GM19328 (cell line): ENCODE data around the gene RIC8B.
"Not testable (repeated sequence)": the region's sequence is repeated elsewhere in the genome, so short reads cannot be mapped to it uniquely, and the experiment has no call there.

ENCODE experiments used
- ATAC-seq: cut with Tn5 transposase; IDR thresholded peaks from one replicate; pipeline ENCODE4 v1.9.1; 2021; ENCODE audit warnings: mild to moderate bottlenecking, moderate library complexity; ENCODE audit not compliant: unreplicated experiment

RIC8B gene

DNA sequence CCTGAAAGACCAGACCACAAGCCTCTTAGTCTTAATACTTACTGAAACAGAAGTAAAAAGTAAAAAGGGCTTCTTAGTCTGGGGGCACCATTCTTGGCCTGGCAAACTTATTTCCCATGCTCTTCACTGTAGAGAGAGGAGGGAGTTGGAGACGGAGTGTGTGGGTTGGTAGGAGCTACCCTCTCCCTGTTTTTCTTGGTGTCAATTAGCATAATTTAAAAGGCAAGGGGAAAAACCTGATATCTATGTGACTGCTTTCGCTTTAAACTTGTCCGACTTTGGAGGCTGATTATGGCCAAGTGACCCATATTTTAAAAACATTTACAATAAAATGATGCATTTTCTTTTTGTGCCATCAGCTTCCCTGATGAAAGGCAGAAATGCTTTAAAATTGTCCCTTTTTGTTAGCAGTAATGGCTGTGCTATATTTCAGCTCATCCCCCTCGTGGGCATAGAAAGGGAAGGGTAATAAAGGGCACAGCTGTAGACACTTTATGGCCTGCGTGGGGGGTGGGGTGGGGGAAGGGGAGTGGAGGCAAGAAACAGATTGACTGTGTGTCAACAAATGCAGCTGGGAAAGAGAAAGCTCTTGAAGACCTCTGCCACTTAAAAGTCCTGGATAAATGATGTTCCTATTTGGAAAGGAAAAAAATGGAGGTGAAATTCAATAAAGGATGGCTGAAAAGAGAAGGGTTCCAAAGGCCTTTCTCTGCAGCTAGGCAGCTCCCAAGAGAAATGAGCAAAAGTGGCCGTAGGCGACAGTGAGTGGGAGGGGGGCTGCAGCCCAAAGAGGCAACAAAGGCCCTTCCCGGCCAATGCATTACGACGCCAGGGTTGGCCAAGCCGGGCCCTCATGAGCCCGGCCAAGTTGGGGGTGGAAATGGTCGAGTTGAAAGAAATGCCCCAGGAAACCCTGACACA, 123.8 kb downstream of the RIC8B start:
- no peak for ATAC-seq

DNA sequence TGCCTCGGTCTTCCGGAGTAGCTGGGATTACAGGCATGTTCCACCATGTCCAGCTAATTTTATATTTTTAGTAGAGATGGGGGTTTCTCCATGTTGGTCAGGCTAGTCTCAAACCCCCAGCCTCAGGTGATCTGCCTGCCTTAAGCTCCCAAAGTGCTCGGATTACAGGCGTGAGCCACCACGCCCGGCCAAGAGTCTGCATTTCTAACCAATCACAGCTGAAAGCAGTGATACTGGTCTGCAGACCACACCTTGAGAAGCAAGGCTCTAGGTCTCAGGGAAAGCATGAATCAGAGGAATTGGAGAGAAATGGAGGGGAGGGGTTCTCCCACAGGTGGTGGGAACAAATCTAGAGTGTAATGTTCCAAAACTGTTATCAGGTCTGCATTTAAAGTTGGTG, 126.1 kb downstream of the RIC8B start:
- ATAC-seq, result no peak

DNA sequence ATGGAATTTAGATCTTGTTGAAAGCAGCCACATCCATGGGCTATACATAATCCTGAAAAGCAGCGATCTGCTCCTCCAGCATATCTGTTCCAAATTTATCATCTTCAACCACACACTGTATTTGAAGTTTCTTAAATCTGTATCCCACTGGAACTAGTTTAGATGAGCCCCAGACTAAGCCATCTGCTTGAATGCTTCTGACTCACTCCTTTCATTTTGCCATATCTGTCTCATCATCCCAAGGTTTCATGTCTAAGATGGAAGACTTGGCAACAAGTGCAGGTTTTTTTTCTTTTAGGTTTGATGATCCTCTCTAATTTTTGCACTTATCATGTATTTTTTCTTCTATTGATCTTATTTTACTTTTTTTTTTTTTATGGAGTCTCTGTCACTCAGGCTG, 126.8 kb downstream of the RIC8B start:
- no peak for ATAC-seq

DNA sequence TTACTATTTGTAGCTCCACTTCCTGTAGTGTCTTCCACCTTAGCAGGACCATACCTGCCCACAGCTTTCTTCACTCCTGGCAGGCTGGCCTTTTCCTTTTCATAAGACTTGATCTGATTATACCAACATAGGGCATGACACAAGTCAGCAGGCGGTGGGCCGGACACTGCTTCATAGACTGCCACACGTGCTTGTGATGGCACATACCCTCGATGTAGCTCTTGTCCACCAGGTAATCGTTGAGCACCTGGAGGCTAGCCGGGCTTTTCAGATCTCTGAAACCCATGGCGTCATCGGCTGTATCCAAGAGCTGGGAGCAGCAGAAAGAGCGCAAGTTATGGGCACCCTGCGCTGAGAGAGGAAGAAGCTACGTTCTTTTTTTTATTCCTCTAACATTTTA, 127.6 kb downstream of the RIC8B start:
- ATAC-seq, result no peak

- ATAC-seq, result peak; percentile 90
Measured at GRCh38 chr12:106903241-106903945, 128.9 kb downstream of the RIC8B start.

DNA sequence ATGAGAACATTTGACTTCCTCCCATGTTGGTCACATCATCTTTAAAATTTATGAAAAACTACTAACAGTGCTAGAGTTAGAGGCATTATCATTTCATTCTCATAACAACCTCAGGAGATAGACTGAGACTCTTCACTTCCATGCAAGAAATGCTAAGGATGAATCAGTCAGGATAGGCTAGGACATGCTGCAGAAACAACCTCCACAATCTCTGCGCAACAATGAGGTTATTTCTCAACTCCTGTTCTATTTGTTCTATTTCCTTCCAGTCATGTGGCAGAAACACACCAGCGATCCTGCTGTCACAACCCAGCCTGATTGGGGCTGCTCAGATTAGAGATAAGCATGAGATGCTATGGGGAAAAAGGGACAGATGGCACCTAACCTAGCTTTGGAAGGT, 132.2 kb downstream of the RIC8B start:
- ATAC-seq, result no peak

- no peak for ATAC-seq
Measured at GRCh38 chr12:106907411-106907810, 132.9 kb downstream of the RIC8B start.

GRCh38 chr12:106907846-106908245, 133.4 kb downstream of the RIC8B start:
- ATAC-seq, result no peak

GRCh38 chr12:106908561-106908960, 134.1 kb downstream of the RIC8B start:
- ATAC-seq, result no peak

DNA sequence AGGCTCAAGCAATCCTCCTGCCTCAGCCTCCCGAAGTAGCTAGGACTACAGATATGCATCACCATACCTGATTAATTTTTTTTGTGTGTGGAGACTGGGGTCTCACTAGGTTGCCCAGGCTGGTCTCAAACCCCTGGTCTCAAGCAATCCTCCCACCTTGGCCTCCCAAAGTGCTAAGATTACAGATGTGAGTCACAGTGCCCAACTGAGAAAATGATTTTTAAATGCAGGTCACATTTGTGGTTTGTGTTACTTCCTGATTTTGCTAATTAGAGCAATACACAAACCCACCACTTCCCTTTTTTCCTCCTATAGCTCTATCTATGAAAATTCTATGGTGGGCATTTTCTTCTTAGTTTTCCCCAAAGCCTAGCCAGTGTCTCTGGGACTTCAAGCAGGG, 135.7 kb downstream of the RIC8B start:
- peak; percentile 58 for ATAC-seq

- no peak for ATAC-seq
Measured at GRCh38 chr12:106911581-106911980, 137.1 kb downstream of the RIC8B start.

DNA sequence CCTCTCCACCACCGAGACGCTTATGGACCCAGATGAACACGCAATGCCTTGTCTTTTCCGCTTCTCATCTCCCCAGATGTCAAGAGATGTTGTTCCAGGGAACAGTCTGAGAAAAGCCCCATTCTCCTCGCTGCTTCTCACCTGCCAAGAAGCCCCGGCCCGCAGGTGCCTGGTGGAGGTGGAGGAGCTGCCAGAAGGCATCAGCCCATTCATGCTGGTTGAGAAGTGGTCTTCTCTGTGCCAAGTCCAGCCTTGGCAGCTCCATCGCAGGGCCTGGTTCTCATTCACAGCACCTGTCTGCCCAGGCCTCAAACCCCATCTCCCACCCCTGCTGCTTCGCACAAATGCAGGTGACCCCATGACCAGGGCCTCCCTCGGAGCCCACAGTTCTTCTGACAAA, 139.0 kb downstream of the RIC8B start:
- ATAC-seq, result no peak

- peak; percentile 50 for ATAC-seq
Measured at GRCh38 chr12:106914796-106915634, 140.5 kb downstream of the RIC8B start.

DNA sequence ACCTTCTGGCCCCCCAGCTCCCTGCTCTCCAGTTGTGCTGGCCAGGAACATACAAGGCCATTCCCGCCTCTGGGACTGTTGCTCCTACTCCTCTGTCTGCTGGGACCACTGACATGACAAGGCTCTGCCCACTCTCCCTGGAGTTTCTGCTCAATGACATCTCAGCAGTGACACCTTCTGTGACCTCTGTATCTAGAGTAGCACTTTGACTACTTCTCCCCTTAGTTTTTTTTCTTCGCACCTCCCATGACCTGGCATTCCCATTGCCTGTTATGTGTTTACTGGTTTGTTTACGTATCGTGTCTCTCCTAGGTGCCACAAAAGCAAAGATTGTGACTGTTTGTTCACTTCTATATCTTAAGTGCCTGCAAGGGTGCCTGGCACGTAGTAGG, 141.1 kb downstream of the RIC8B start:
- no peak for ATAC-seq

DNA sequence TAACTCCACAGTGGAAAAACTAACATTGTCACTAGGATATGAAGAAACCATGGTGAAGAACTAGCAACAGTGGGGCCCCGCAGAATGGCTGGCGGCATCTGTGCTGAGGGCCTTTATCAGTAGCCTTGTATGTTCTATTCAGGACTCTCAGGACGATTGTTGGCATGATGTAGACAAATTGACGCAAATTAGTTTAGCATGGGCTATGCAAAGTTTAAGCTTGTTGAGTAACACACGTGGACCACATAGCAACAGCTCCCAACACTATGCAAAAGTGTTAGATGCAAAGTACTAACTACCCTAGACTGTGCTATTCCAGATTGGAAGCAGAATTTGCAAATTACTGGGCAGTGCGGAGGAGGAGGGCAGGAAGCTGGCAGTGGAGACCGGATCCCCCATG, 143.0 kb downstream of the RIC8B start:
- ATAC-seq, result no peak

DNA sequence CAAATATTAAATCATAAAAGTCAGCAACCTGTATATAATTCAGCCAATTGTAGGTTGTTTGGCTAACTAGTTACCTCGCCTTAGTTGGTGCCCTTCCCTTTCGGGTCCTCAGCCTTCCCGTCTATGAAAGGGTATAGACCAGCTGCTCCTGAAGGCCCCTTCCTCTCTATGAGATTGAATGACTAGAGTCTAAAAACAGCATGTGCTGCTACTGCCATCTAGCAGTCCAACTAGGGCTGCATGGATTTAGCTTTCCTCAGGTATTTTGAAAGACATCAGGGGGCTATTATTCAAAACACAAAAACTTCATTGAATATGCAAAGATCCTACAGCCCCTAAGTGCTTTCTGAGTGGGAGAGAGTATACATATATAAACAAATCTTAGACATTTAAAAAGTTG, 144.3 kb downstream of the RIC8B start:
- no peak for ATAC-seq

DNA sequence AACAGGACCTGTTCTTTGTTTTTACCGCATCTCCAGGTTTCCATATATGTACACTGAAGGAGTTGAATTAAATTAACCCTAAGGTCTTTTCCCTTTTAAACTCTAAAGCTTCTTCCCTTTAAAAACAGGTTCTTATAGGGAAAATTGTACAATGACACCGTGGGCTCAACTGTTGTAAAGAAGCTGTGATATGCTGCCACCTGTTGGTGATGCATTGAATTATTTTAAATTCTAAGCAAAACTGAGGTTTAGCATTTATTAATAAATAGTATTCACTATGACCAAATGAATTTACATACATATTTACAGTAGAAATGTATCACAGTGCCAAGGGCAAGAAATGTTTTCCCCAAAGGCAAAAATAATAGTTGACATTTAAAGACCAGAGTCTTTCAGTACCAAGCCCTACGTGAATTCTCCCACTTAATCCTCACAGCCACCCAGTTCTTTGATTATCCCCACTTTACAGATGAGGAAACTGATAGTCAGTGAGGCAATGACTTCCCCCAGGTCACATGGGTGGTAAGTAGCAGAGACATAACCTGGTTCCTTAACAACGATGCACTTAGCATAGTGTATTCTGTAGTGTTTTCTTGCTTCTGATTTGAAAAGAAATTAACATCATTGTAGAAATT, 145.5 kb downstream of the RIC8B start:
- no peak for ATAC-seq

DNA sequence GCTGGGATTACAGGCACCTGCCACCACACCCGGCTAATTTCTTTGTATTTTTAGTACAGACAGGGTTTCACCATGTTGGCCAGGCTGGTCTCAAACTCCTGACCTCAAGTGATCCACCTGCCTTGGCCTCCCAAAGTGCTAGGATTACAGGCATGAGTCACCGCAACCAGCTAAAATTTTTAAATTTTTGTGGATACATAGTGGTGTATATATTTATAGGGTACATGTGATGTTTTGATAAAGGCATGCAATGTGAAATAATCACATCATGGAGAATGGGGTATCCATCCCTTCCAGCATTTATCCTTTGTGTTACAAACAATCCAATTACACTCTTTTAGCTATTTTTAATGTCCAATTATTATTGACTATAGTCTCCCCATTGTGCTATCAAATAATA, 147.5 kb downstream of the RIC8B start:
- ATAC-seq, result not testable (repeated sequence)

DNA sequence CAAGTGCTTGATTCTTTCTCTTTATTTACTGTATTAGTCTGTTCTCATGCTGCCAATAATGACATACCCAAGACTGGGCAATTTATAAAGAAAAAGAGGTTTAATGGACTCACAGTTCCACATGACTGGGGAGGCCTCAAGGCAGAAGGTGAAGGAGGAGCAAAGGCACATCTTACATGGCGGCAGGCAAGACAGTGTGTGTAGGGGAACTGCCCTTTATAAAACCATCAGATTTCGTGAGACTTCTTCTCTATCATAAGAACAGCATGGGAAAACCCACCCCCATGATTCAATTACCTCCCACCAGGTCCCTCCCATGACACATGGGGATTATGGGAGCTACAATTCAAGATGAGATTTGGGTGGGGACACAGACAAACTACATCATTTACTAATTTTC, 149.1 kb downstream of the RIC8B start:
- ATAC-seq, result not testable (repeated sequence)

- no peak for ATAC-seq
Measured at GRCh38 chr12:106924268-106924861, 149.9 kb downstream of the RIC8B start.
